Measurements from ENCODE around the gene FAAP100. TPM values are rescaled to one million over a fixed set of nuclear protein-coding genes. Genes with fewer than 3 reads are reported as not detected.
A peak's percentile ranks its signal among the peaks of the same experiment; 100 is the strongest.

The FAAP100 gene
- total RNA-seq, 2 experiments from 2014 or later: 33.5 to 39.7 TPM

DNA sequence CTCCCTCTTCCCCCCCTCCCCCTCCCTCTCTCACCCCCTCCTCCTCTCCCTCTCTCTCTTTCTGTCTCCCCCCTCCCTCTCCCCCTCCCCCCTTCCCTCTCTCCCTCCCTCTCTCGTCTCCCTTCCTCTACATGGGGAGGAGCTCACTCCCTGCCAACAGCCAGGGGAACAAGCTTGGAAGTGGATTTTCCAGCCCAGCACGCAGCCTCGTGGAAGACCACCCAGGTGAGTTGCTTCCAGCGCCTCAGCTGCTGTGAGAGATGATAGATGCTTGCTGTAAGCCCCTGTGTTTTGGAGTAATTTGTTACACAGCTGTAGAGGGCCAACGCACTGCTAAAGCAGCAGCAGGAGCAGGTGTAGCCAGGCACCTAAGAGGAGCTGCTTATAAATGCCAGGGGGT is 60.4 kb downstream of the FAAP100 start:
- intact Hi-C loops (cut with micrococcal nuclease): no loop called here
- ChIA-PET CTCF (no interaction called here), POLR2A (no interaction called here)
- H3K9me3 Mint-ChIP-seq: no peaks in the 10 kb centered on the region
- no peak for DNase-seq
- no peaks in the 10 kb centered on the region for H3K4me1 Mint-ChIP-seq (ENCODE audit: low read depth)
- no peak overlapping the region for H3K4me3 Mint-ChIP-seq
- H3K27me3 Mint-ChIP-seq: no peaks in the 10 kb centered on the region
- no peaks in the 10 kb centered on the region for H3K36me3 Mint-ChIP-seq
- no peak overlapping the region for H3K27ac Mint-ChIP-seq

DNA sequence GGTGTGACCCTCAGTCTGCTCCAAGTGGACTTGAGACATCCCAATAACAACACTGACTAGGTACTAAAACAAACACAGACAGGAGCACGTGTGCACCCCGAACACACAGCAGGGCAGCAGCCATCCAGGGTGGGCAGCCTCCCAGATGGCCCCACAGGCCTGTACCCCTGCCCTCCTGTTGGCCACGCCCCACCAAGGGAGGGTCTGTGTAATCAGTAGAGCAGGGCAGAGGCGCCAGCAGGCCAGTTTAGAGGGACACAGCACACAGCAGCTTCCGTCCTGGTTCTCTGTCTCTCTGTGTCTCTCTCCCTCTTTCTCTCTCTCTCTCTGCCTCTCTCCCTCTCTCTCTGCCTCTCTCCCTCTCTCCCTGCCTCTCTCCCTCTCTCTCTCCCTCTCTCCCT is 61.0 kb downstream of the FAAP100 start:
- peaks cover under 1% of the 10 kb centered on the region for H3K27me3 Mint-ChIP-seq
- ChIA-PET POLR2A (no interaction called here), CTCF (no interaction called here)
- no peak overlapping the region for H3K4me3 Mint-ChIP-seq
- no peaks in the 10 kb centered on the region for H3K9me3 Mint-ChIP-seq
- no peaks in the 10 kb centered on the region for H3K36me3 Mint-ChIP-seq
- peaks cover 3% of the 10 kb centered on the region for H3K4me1 Mint-ChIP-seq (ENCODE audit: low read depth)
- no peak overlapping the region for H3K27ac Mint-ChIP-seq
- no peak for DNase-seq
- intact Hi-C loops (cut with micrococcal nuclease): no loop called here

- no peak for DNase-seq
- Mint-ChIP-seq H3K4me1 (ENCODE audit: low read depth) (peaks cover 7% of the 10 kb centered on the region), H3K4me3 (no peak overlapping the region), H3K27ac (peak overlapping the region; percentile 15), H3K36me3 (no peaks in the 10 kb centered on the region), H3K27me3 (peaks cover 4% of the 10 kb centered on the region), H3K9me3 (no peaks in the 10 kb centered on the region)
- CTCF ChIA-PET: interaction anchor here (1.3 to 1.4 kb wide), 2 partner anchors 16 to 18 kb away, joined by 3 read pairs; no protein-coding TSS in a partner anchor
- POLR2A ChIA-PET: interaction anchor here (1.6 kb wide), 1 partner anchor 20 kb away, joined by 3 read pairs; no protein-coding TSS in a partner anchor
- intact Hi-C loops (cut with micrococcal nuclease): no loop called here
These were observed 61.9 kb downstream of the FAAP100 start for GRCh38 chr17:81489998-81490992.

Other genes starting within 250 kb of the FAAP100 start
- gene BAHCC1, start 156.9 kb downstream of the FAAP100 start, total RNA-seq: under 1 TPM in 1 of 2 experiments, not detected in 1; 0.10 TPM
- 1,000 to 10,000 TPM; 3,773 to 3,928 TPM for gene ACTG1, start 39.6 kb downstream of the FAAP100 start, total RNA-seq
- under 1 TPM; 0.33 to 0.46 TPM for gene FSCN2, start 24.0 kb downstream of the FAAP100 start, total RNA-seq
- 10 to 100 TPM; 78.4 to 93.2 TPM for gene NPLOC4, start 84.8 kb upstream of the FAAP100 start, total RNA-seq
- gene TSPAN10, start 84.8 kb upstream of the FAAP100 start, total RNA-seq: under 1 TPM; 0.36 to 0.45 TPM
- 1 to 10 TPM; 1.1 to 1.5 TPM for gene PDE6G, start 104.2 kb upstream of the FAAP100 start, total RNA-seq
- 10 to 100 TPM; 49.6 to 57.7 TPM for gene OXLD1, start 114.3 kb upstream of the FAAP100 start, total RNA-seq
- gene CCDC137, start 114.4 kb upstream of the FAAP100 start, total RNA-seq: 10 to 100 TPM; 34.0 to 36.8 TPM
- 10 to 100 TPM; 15.1 to 17.1 TPM for gene ARL16, start 131.4 kb upstream of the FAAP100 start, total RNA-seq
- gene HGS, start 131.7 kb upstream of the FAAP100 start, total RNA-seq: 100 to 1,000 TPM in 1 of 2 experiments, 10 to 100 TPM in 1; 96.9 to 111 TPM
- 100 to 1,000 TPM; 112 to 118 TPM for gene MRPL12, start 151.0 kb upstream of the FAAP100 start, total RNA-seq
- gene SLC25A10, start 159.9 kb upstream of the FAAP100 start, total RNA-seq: 10 to 100 TPM; 25.1 to 25.7 TPM

All from activated CD4-positive, alpha-beta memory T cell treated with anti-CD3 and anti-CD28 coated beads for 36 hours (primary cell).